MM.1S (cell line): ENCODE measurements around the gene HIVEP2.

Experiments used
- EZH2 ChIP-seq: fragments of 300-600 bp; sonication (generic); optimal IDR thresholded peaks from 2 replicates; pipeline ENCODE3; 2017; ENCODE audit warnings: low read depth, mild to moderate bottlenecking, antibody characterized with exemption, low read length, mixed read lengths
- EZH2phosphoT487 ChIP-seq: fragments of 300-600 bp; sonication (generic); IDR thresholded peaks from 2 replicates; pipeline ENCODE4 v1.6.1; 2018; ENCODE audit warnings: antibody characterized with exemption, low read length
- TF ChIP-seq, protein P1 (sequence below): fragments of 300-600 bp; sonication (generic); IDR thresholded peaks from 2 replicates; pipeline ENCODE4 v1.5.1; 2016; ENCODE audit warnings: antibody characterized with exemption, low read length, mixed read lengths

DNA sequence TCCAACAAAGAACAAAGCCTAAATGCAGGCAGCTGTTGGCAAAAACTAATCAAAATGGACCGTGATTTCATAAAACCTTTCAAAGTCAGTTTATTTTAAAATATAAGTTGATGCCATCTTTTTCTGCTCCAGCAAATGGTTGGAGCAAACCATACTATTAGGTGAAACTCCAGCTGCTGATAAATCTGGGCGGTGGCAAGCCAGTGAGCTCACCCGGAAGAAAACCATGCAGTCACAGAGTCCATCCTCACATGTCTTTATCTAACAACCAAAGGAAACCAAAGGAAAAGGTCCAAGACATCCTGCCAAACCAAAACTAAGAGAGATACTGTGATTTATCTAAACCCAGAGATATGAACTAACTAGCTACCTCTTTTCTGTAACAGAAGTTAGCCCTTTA lies 72.6 kb downstream of the HIVEP2 start:
- TF ChIP-seq, protein P1, sequence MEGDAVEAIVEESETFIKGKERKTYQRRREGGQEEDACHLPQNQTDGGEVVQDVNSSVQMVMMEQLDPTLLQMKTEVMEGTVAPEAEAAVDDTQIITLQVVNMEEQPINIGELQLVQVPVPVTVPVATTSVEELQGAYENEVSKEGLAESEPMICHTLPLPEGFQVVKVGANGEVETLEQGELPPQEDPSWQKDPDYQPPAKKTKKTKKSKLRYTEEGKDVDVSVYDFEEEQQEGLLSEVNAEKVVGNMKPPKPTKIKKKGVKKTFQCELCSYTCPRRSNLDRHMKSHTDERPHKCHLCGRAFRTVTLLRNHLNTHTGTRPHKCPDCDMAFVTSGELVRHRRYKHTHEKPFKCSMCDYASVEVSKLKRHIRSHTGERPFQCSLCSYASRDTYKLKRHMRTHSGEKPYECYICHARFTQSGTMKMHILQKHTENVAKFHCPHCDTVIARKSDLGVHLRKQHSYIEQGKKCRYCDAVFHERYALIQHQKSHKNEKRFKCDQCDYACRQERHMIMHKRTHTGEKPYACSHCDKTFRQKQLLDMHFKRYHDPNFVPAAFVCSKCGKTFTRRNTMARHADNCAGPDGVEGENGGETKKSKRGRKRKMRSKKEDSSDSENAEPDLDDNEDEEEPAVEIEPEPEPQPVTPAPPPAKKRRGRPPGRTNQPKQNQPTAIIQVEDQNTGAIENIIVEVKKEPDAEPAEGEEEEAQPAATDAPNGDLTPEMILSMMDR = no peak
- TF ChIP-seq EZH2 (no peak), EZH2phosphoT487 (no peak)
